Ovary (tissue), 10 donors: ENCODE measurements around the gene SRSF6. TPM values are rescaled to one million over a fixed set of nuclear protein-coding genes. Genes with fewer than 3 reads are reported as not detected.
A peak's percentile ranks its signal among the peaks of the same experiment; 100 is the strongest.

Source experiments
- DNase-seq, 5 donors: peaks; one replicate each; pipeline ENCODE4 v3.0.0-alpha.2; 2019 to 2020
- H3K27ac ChIP-seq, 2 donors: fragments of 200-600 bp; one replicate each; pipeline versions ENCODE4 v1.5.1 to v1.8.0; 2019 to 2022
- H3K27me3 ChIP-seq: fragments of 200-600 bp; one replicate; pipeline ENCODE4 v1.8.0; 2022
- H3K36me3 ChIP-seq: fragments of 200-600 bp; sonication (generic); one replicate; pipeline ENCODE4 v1.5.1; 2019
- H3K4me1 ChIP-seq: one replicate; pipeline ENCODE4 v1.8.1; 2013; ENCODE audit warnings: mild to moderate bottlenecking, moderate library complexity; ENCODE audit not compliant: insufficient read depth
- H3K4me3 ChIP-seq: fragments of 200-600 bp; sonication (generic); one replicate; pipeline ENCODE4 v1.5.1; 2017
- H3K9me3 ChIP-seq, 2 donors: fragments of 200-600 bp in 1 of 2; sonication (generic) in 1 of 2; one replicate each; pipeline versions ENCODE4 v1.5.1 to v1.8.1; 2013 to 2019; ENCODE audit warnings: mild to moderate bottlenecking in 1 of 2, moderate library complexity in 1 of 2
- EP300 ChIP-seq: sonication (generic); formaldehyde crosslinking; IDR thresholded peaks from one replicate; pipeline ENCODE4 v1.6.1; 2017; ENCODE audit warnings: antibody characterized with exemption
- POLR2A ChIP-seq: fragments of 450-650 bp; IDR thresholded peaks from one replicate; pipeline ENCODE4 v1.6.1; 2017; ENCODE audit warnings: antibody characterized with exemption, mild to moderate bottlenecking, moderate library complexity
- WGBS, 3 donors: extraction: QIAGEN DNeasy Blood & Tissue Kit in 1 of 3; methylation state at CpG; one replicate each; pipeline versions ENCODE4 v1.1.5 to v1.1.7; 2013 to 2017; 5-methylcytosine and 5-hydroxymethylcytosine counted together
- intact Hi-C, 4 donors: fragments of 100-400 bp; cut with DNase I; formaldehyde crosslinking; loops; one replicate each; pipeline versions ENCODE4 v1.11.0 to v1.15.1; 2022 to 2023
- long read RNA-seq, 3 donors: library from polyadenylated mRNA in 2 of 3; unstranded in 2 of 3; transcript quantifications; one replicate each; pipeline ENCODE4 v2.0.0 and lab custom pipeline, GENCODE V29; 2021 to 2026
- polyA plus RNA-seq, 2 donors: library from polyadenylated mRNA; stranded (reverse); fragments of 200-250 nt in 1 of 2; fragments of 350-450 nt in 1 of 2; fragmentation: Illumina TruSeq in 1 of 2; extraction: RNeasy Lipid Tissue Mini Kit (QIAGEN cat#74804) in 1 of 2; gene quantifications; one replicate each; pipeline ENCODE4 v1.2.3, GENCODE V29; 2013 to 2014
- total RNA-seq, 7 donors: library from RNA; depleted of rRNA in 2 of 7; stranded (reverse); fragments of >200 nt in 2 of 7; fragmentation: NEBNext Ultra II Directional in 3 of 7; extraction: Animal tissue kit (Norgen Biotek cat#: 25700) in 3 of 7; gene quantifications; one replicate each; pipeline versions ENCODE4 v1.1.0 to v1.2.4, GENCODE V29; 2016 to 2023
- TF ChIP-seq, protein P1 (sequence below), 3 donors: fragments of 450-650 bp in 2 of 3; fragments of 200-600 bp in 1 of 3; IDR thresholded peaks; one replicate each; pipeline versions ENCODE4 v1.5.1 to v1.8.0; 2016 to 2022; ENCODE audit warnings: antibody characterized with exemption in 3 of 3, mild to moderate bottlenecking in 1 of 3
- donor health status: DM: no; HTN: no; CAD: no; lungs with moderate emphysema.
- donor health status: DM: no; HTN: no; CAD: no.
- donor health status: Bipolar disorder and iron deficiency.
- donor health status: DM: yes; HTN: yes; CAD: no.
- donor health status: DM: no; HTN: no; CAD: no.
- donor health status: DM: yes; HTN: yes; CAD: no.

SRSF6 gene
- total RNA-seq (100 to 1,000 TPM in 5 of 7 donors, 10 to 100 TPM in 2; 69.7 to 163 (median 122) TPM), polyA plus RNA-seq (100 to 1,000 TPM in 1 of 2 donors, 10 to 100 TPM in 1; 99.4 to 132 TPM)
- long read RNA-seq, donor 1, full-length matches to known transcripts, result 12 of 58 reads
- long read RNA-seq, donor 1, partial matches to known transcripts, result 1 of 58 reads
- long read RNA-seq, donor 1, other reads (novel, unspliced or antisense), result 45 of 58 reads
- long read RNA-seq, donor 2, full-length matches to known transcripts, result 32 of 45 reads
- long read RNA-seq, donor 2, partial matches to known transcripts, result 6 of 45 reads
- long read RNA-seq, donor 2, other reads (novel, unspliced or antisense), result 7 of 45 reads
- long read RNA-seq, donor 3, full-length matches to known transcripts, result 26 of 45 reads
- long read RNA-seq, donor 3, partial matches to known transcripts, result 1 of 45 reads
- long read RNA-seq, donor 3, other reads (novel, unspliced or antisense), result 18 of 45 reads

DNA sequence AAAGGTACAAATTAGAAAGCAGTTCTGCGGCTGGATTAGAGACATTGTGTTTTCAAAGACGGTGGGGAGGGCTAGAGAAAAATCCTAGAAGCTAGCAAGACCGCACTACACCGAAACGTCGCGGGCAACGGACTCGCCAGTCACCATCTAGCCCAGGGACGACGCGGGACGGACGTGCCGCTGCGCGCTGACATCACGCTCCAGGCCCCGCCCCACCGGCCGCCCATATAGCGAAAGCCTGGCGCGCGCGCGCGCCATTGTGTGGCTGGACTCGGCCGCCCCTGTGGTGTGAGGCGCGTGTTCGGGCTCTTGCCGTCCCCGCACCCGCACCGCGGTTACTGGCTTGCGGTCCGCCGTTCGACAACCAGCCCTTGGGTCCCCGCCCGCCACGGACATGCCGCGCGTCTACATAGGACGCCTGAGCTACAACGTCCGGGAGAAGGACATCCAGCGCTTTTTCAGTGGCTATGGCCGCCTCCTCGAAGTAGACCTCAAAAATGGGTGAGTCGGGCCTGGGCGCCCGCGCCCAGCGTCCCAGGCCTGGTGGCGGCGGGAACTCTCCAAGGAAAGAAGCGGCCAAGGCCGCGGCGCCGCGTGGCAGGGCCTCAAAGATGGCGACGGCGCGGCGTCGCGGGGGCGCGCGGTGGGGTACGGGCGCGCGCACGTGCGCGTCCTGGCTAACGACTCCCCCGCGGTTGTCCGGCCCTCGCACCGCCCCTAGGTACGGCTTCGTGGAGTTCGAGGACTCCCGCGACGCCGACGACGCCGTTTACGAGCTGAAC lies at the start of gene SRSF6:
Gene SRSF6, plus strand, starts transcription at position 257 of the 782 bp plus-strand sequence. Its CDS starts 138 bp downstream, at position 395.
- TF ChIP-seq POLR2A (peak; percentile 98), EP300 (no peak)
- TF ChIP-seq, protein P1, sequence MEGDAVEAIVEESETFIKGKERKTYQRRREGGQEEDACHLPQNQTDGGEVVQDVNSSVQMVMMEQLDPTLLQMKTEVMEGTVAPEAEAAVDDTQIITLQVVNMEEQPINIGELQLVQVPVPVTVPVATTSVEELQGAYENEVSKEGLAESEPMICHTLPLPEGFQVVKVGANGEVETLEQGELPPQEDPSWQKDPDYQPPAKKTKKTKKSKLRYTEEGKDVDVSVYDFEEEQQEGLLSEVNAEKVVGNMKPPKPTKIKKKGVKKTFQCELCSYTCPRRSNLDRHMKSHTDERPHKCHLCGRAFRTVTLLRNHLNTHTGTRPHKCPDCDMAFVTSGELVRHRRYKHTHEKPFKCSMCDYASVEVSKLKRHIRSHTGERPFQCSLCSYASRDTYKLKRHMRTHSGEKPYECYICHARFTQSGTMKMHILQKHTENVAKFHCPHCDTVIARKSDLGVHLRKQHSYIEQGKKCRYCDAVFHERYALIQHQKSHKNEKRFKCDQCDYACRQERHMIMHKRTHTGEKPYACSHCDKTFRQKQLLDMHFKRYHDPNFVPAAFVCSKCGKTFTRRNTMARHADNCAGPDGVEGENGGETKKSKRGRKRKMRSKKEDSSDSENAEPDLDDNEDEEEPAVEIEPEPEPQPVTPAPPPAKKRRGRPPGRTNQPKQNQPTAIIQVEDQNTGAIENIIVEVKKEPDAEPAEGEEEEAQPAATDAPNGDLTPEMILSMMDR (IDR thresholded peaks at IDR 0.05), result peak in 1 of 3 donors; percentile 45
- Histone ChIP-seq H3K27ac (peak within 1 kb of the TSS; percentile 99 to 100), H3K4me3 (peak within 1 kb of the TSS; percentile 97), H3K9me3 (no peaks in the 10 kb centered on the region), H3K4me1 (peaks cover 7% of the 10 kb centered on the region), H3K36me3 (no peaks in the 10 kb centered on the region), H3K27me3 (no peaks in the 10 kb centered on the region)
- intact Hi-C loops, result loop anchor here in 2 of 4 donors (10.0 kb wide), 2 partner anchors 127 to 737 kb away; no protein-coding TSS in a partner anchor
- 0 to 1% (median 1%) methylated on average over 77 to 101 of the region's 101 CpGs for WGBS, 3 donors
- peak; percentile 94 to 98 (median 95) for DNase-seq

DNA sequence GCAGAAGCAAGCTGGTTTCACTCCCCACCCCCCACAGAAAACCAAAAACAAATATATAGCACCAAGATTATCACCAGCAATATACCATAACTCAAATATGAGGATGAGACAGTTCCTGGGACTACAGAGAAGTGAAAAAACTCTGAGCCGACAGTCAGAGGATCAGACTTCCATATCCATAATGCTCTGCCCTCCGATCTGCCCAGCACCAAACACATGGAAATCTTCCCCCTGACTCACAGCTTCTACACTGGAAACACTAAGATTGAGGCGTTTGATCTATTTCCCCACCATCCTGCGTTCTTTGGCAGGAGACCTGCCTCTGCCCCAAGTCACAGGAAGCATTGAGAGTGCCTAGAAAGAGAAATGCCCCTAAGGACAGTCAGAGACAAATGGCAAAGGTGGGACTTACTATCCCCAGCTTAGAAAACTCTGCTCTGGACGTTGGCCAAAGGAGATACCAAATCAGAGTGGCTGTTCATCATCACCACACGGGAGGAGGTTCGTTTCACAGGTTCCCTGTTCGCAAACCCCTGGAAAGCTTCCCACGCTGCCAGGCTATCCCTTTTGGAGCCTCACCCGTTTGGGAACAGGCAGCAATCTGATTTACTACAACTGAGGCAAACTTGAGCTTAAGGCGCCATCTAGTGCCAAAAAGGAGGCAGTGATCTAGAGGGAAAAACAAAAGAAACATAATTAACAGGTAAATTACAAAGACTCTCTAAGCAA lies 48.7 kb upstream of the SRSF6 start:
- Histone ChIP-seq H3K27ac (no peak overlapping the region), H3K27me3 (no peaks in the 10 kb centered on the region), H3K36me3 (no peaks in the 10 kb centered on the region), H3K4me1 (no peaks in the 10 kb centered on the region), H3K9me3 (no peaks in the 10 kb centered on the region), H3K4me3 (no peak overlapping the region)
- no peak for DNase-seq
- WGBS, 3 donors, result 22 to 28% (median 24%) methylated on average over 11 of the region's 11 CpGs
- intact Hi-C loops, result no loop called here
- TF ChIP-seq EP300, result no peak
- TF ChIP-seq, protein P1 (IDR thresholded peaks at IDR 0.05), result no peak
- TF ChIP-seq POLR2A, result no peak

DNA sequence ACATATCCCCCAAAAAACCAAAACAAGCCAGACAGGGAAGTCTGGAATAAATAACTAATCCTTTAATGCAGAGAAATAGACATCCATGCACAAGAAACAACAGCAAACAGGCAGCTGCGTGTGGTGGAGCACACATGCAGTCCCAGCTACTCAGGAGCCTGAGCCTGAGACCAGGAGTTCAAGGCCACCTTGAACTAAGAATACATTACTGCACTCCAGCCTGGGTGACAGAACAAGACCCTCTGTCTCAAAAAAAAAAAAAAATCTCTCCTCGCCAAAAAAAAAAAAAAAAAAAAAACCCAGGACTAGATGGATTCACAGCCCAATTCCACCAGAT lies 48.2 kb upstream of the SRSF6 start:
- Histone ChIP-seq H3K27me3 (no peaks in the 10 kb centered on the region), H3K4me1 (no peaks in the 10 kb centered on the region), H3K4me3 (no peak overlapping the region), H3K27ac (no peak overlapping the region), H3K36me3 (no peaks in the 10 kb centered on the region), H3K9me3 (no peaks in the 10 kb centered on the region)
- intact Hi-C loops, result no loop called here
- TF ChIP-seq, protein P1 (IDR thresholded peaks at IDR 0.05), result no peak
- TF ChIP-seq POLR2A (no peak), EP300 (no peak)
- 51 to 90% (median 82%) methylated on average over 2 of the region's 2 CpGs for WGBS, 3 donors
- no peak for DNase-seq

DNA sequence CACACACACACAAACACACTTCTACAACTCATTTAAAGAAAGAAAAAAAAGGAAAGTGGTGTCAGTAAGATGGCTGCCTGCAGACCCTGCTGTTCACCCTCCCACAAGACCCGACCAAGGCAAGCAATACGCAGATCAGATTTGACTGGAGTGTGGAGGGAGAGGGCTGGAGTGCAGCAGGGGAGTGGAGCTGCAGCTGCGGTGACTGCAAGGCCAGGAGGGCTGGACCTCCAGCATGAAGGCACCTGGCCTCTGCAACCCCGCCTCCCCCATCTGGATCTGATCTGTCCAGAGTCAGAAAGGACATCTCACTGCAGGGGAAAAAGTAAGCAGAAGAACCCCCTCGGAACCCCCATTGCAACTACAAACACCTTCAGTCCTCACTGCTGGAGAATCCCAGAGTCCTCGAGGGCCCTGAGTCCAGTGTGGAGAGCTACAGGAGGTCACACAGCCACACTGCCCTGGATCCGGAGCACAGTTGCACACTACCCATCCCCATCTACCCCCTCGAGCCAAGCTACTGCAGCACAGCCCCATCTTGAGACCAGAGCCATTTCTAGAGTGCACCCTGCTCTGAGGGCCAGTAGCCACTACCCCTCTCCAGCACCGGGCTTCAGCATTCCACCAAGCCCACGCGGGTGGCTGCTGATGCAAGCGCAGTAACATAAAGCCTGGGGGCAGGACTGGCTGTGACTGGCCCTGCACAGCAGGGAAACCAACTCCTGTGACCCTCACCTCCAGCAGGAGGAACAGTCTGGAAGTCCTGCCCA lies 41.9 kb upstream of the SRSF6 start:
- no peaks in the 10 kb centered on the region for H3K36me3 ChIP-seq

More for the DNA sequence above, 41.9 kb upstream of the SRSF6 start:
- no peak overlapping the region for H3K27ac ChIP-seq
- no peak overlapping the region for H3K4me3 ChIP-seq
- TF ChIP-seq EP300 (no peak), POLR2A (no peak)
- TF ChIP-seq, protein P1 (IDR thresholded peaks at IDR 0.05), result no peak
- WGBS, 3 donors, result 54 to 68% (median 56%) methylated on average over 12 of the region's 12 CpGs
- intact Hi-C loops, result no loop called here
- no peaks in the 10 kb centered on the region for H3K27me3 ChIP-seq
- H3K4me1 ChIP-seq, result no peaks in the 10 kb centered on the region
- no peak for DNase-seq
- no peaks in the 10 kb centered on the region for H3K9me3 ChIP-seq
